ENCODE measurements around the gene TKFC.

- TF ChIP-seq ESRRG (CRISPR knock-in tag; IDR thresholded peaks at IDR 0.05) (no peak), PATZ1 (CRISPR knock-in tag; IDR thresholded peaks at IDR 0.05; ENCODE audit: borderline replicate concordance) (no peak), ZFP3 (CRISPR knock-in tag; IDR thresholded peaks at IDR 0.05) (no peak), SNAI2 (CRISPR knock-in tag; IDR thresholded peaks at IDR 0.05) (no peak), ARNTL (CRISPR knock-in tag; IDR thresholded peaks at IDR 0.05; ENCODE audit: borderline replicate concordance, low read depth) (no peak), RARB (CRISPR knock-in tag; IDR thresholded peaks at IDR 0.05) (no peak), TSHZ2 (CRISPR knock-in tag; IDR thresholded peaks at IDR 0.05) (no peak), PPARA (CRISPR knock-in tag; IDR thresholded peaks at IDR 0.05; ENCODE audit: borderline replicate concordance) (no peak), ZFP30 (CRISPR knock-in tag; IDR thresholded peaks at IDR 0.05) (no peak)
Observed at GRCh38 chr11:61331651-61332050, 1.4 kb upstream of the TKFC start.

Data from SK-N-SH treated with all-trans-retinoic acid at 6 μM for 48 hours (cell line).